ENCODE results near the gene FXR2. TPM values are rescaled to one million over a fixed set of nuclear protein-coding genes. Genes with fewer than 3 reads are reported as not detected.

FXR2 gene
- polyA plus RNA-seq, 3 donors, result 48.9 to 54.0 (median 52.3) TPM

DNA sequence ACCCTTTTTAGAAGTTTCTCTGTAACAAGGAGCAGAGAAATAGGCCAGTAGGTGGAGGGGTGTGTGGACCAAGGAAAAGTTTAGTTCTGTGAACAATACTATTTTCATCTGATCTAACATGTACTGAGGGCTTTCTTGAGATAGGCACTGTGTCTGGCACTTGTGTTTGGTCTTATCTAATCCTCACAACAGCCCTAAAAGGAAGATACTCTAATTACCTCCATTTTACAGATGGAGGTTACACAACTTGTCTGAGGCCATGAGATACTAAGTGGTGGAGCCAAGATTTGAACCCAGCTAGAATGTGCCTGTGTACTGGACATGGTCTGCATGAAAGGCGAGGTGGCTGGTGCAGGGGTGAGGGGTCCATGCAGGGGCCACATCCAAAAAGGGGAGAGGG lies 61.3 kb downstream of the FXR2 start:
- DNase-seq, result no peak

DNA sequence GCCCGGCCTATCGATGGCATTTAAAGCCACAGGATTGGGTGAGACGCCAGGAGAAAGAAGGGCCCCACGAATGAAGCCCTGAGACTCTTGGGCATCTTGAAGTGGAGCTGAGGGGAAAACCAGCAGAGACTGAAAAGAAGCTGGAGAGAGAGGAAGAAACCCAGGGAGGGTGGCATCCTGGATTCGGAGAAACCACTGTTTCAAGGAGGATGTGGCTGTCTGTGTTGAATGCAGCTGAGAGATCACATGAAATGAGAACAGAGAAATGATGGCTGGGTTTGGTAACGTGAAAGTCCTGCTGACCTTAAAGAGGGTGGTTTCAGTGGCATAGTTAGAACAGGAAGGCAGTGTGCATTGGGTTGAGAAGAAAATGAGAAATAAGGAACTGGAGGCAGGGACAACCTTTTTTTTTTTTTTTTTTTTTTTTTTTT lies 62.1 kb downstream of the FXR2 start:
- DNase-seq, result no peak

GRCh38 chr17:7551396-7551795 lies 63.3 kb downstream of the FXR2 start:
- no peak for DNase-seq

DNA sequence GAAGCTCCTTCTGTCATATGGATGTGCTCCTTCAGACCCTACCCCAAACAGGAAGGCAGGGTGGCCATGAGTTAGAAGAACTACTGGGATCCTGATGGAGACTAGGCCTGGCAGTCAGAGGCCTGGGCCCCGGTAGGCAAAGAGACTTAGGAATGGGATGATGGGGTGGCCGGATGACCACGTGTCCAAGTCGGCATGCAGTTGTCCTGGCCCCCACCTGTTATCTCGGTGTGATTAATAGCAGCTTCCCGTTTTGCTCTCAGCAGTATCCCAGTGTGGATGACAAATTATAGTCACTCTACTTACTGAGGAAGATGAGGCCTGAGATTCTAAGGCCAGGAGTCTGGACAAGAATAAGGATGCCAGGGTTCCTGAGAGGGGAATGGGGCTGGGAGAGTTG lies 64.4 kb downstream of the FXR2 start:
- no peak for DNase-seq

DNA sequence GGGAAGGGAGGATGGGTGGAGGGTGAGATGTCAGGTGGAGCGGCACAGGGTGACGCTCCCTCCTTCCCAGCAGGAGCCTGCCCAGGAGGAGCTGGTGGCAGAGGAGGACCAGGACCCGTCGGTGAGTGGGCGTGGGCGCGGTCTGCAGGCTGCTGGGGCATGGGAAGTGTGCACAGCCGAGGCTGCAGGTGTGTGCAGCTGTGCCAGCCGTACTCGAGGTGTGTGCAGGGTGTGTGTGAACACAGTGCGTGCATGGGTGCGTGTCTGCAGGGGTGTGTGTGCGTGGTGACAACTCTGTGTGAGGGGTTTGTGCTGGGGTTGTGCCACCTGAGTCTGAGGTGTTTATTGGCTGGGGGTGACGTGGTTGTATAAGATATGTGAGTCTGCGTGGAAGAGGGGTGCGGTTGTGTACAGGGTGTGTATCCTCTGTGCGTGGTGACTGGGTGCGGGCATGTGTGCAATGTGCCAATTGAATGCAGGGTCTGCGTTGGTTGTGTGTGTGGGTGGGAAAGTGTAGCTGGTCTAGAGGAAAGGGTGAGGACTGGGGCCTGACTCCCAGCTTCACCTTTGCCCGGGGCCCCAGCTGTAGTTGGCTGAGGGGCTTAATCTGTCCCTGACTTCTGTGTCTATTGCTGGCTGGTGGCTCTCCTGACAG lies 65.2 kb downstream of the FXR2 start:
- no peak for DNase-seq

DNA sequence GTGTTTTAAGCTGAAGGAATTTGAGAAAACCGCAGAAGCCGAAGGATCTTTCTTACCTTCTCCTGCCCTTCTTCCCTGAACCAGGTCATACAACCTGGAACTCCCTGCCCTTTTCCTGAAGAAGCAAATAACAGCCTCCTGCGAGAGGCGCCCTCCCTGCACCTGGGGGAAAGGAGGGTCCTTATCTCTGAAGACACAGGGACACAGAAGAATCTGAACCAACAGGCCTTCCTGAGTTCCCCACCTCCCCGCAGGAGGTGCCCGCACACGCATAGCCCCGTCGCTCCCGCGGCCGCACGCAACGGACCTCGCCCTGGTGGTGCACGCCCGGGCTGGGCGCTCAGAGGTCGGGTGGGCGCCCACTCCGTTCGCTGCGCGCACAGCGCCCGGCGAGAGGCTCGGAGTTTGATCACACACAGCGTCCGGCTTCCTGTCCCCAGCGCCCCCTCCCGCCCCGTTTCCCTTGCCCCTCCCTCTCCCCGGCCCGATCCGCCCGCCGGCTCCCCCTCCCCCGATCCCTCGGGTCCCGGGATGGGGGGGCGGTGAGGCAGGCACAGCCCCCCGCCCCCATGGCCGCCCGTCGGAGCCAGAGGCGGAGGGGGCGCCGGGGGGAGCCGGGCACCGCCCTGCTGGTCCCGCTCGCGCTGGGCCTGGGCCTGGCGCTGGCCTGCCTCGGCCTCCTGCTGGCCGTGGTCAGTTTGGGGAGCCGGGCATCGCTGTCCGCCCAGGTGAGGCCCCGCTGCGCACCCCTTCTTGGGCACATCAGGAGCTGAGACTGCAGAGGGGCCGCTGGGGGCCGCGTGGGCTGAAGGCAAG lies 65.9 kb downstream of the FXR2 start, which contains the start of gene TNFSF12:
TNFSF12 (plus strand) TSS at position 474 of the 816 bp plus-strand sequence; CDS start at position 570, 96 bp downstream.
- no peak for DNase-seq

GRCh38 chr17:7544911-7545310 lies 69.8 kb downstream of the FXR2 start:
- DNase-seq, result no peak

Other genes with a start within 250 kb of the FXR2 start
- 1 to 10 TPM; 5.7 to 7.9 (median 6.1) TPM for gene TNK1, start 233.8 kb downstream of the FXR2 start, polyA plus RNA-seq (ENCODE audit: insufficient read length in 3 of 3)
- gene PLSCR3, start 220.4 kb downstream of the FXR2 start, polyA plus RNA-seq (ENCODE audit: insufficient read length in 3 of 3), result 10 to 100 TPM; 37.4 to 45.5 (median 41.1) TPM
- gene TMEM256, start 210.8 kb downstream of the FXR2 start, polyA plus RNA-seq (ENCODE audit: insufficient read length in 3 of 3), result 100 to 1,000 TPM in 1 of 3 donors, 10 to 100 TPM in 2; 83.2 to 104 (median 93.7) TPM
- gene NLGN2, start 207.1 kb downstream of the FXR2 start, polyA plus RNA-seq (ENCODE audit: insufficient read length in 3 of 3), result 10 to 100 TPM; 27.6 to 31.3 (median 29.4) TPM
- not detected for gene SPEM1, start 194.6 kb downstream of the FXR2 start, polyA plus RNA-seq (ENCODE audit: insufficient read length in 3 of 3)
- not detected for gene SPEM2, start 189.3 kb downstream of the FXR2 start, polyA plus RNA-seq (ENCODE audit: insufficient read length in 3 of 3)
- not detected for gene SPEM3, start 186.0 kb downstream of the FXR2 start, polyA plus RNA-seq (ENCODE audit: insufficient read length in 3 of 3)
- gene TMEM102, start 179.5 kb downstream of the FXR2 start, polyA plus RNA-seq (ENCODE audit: insufficient read length in 3 of 3), result 1 to 10 TPM; 4.4 to 5.5 (median 5.1) TPM
- 1 to 10 TPM; 5.9 to 6.7 (median 6.0) TPM for gene FGF11, start 175.4 kb downstream of the FXR2 start, polyA plus RNA-seq (ENCODE audit: insufficient read length in 3 of 3)
- 10 to 100 TPM in 2 of 3 donors, 1 to 10 TPM in 1; 9.0 to 12.1 (median 10.7) TPM for gene CHRNB1, start 169.8 kb downstream of the FXR2 start, polyA plus RNA-seq (ENCODE audit: insufficient read length in 3 of 3)
- 10 to 100 TPM; 40.8 to 49.5 (median 47.1) TPM for gene ZBTB4, start 135.3 kb downstream of the FXR2 start, polyA plus RNA-seq (ENCODE audit: insufficient read length in 3 of 3)
- under 1 TPM; 0.20 to 0.67 (median 0.52) TPM for gene SLC35G6, start 133.5 kb downstream of the FXR2 start, polyA plus RNA-seq (ENCODE audit: insufficient read length in 3 of 3)
- gene POLR2A, start 130.5 kb downstream of the FXR2 start, polyA plus RNA-seq (ENCODE audit: insufficient read length in 3 of 3), result 100 to 1,000 TPM; 142 to 149 (median 143) TPM
- gene TNFSF12, start 65.8 kb downstream of the FXR2 start, polyA plus RNA-seq (ENCODE audit: insufficient read length in 3 of 3), result 10 to 100 TPM; 25.7 to 30.1 (median 28.2) TPM
- gene TNFSF13, start 56.1 kb downstream of the FXR2 start, polyA plus RNA-seq (ENCODE audit: insufficient read length in 3 of 3), result 10 to 100 TPM; 12.8 to 18.2 (median 13.5) TPM
- 10 to 100 TPM; 61.2 to 77.8 (median 73.5) TPM for gene SENP3, start 53.0 kb downstream of the FXR2 start, polyA plus RNA-seq (ENCODE audit: insufficient read length in 3 of 3)
- gene CD68, start 35.3 kb downstream of the FXR2 start, polyA plus RNA-seq (ENCODE audit: insufficient read length in 3 of 3), result 10 to 100 TPM; 58.8 to 76.9 (median 62.4) TPM
- 100 to 1,000 TPM; 106 to 126 (median 123) TPM for gene MPDU1, start 31.0 kb downstream of the FXR2 start, polyA plus RNA-seq (ENCODE audit: insufficient read length in 3 of 3)
- gene SOX15, start 24.8 kb downstream of the FXR2 start, polyA plus RNA-seq (ENCODE audit: insufficient read length in 3 of 3), result 1 to 10 TPM; 3.7 to 4.9 (median 3.8) TPM
- 100 to 1,000 TPM; 145 to 161 (median 161) TPM for gene SAT2, start 12.9 kb upstream of the FXR2 start, polyA plus RNA-seq (ENCODE audit: insufficient read length in 3 of 3)
- 1 to 10 TPM; 4.6 to 7.3 (median 6.4) TPM for gene SHBG, start 15.2 kb upstream of the FXR2 start, polyA plus RNA-seq (ENCODE audit: insufficient read length in 3 of 3)
- gene ATP1B2, start 36.0 kb upstream of the FXR2 start, polyA plus RNA-seq (ENCODE audit: insufficient read length in 3 of 3), result 10 to 100 TPM; 18.1 to 24.2 (median 21.5) TPM
- gene TP53, start 72.6 kb upstream of the FXR2 start, polyA plus RNA-seq (ENCODE audit: insufficient read length in 3 of 3), result 10 to 100 TPM; 68.2 to 79.1 (median 74.8) TPM
- 10 to 100 TPM; 15.3 to 21.3 (median 17.0) TPM for gene WRAP53, start 73.6 kb upstream of the FXR2 start, polyA plus RNA-seq (ENCODE audit: insufficient read length in 3 of 3)
- 10 to 100 TPM; 21.3 to 29.1 (median 23.8) TPM for gene EFNB3, start 90.3 kb upstream of the FXR2 start, polyA plus RNA-seq (ENCODE audit: insufficient read length in 3 of 3)
- under 1 TPM; 0.24 to 0.67 (median 0.34) TPM for gene DNAH2, start 102.8 kb upstream of the FXR2 start, polyA plus RNA-seq (ENCODE audit: insufficient read length in 3 of 3)
- 10 to 100 TPM; 26.2 to 32.3 (median 28.8) TPM for gene KDM6B, start 219.3 kb upstream of the FXR2 start, polyA plus RNA-seq (ENCODE audit: insufficient read length in 3 of 3)
- 10 to 100 TPM; 25.9 to 32.4 (median 26.0) TPM for gene TMEM88, start 240.2 kb upstream of the FXR2 start, polyA plus RNA-seq (ENCODE audit: insufficient read length in 3 of 3)
- gene NAA38, start 242.7 kb upstream of the FXR2 start, polyA plus RNA-seq (ENCODE audit: insufficient read length in 3 of 3), result 100 to 1,000 TPM in 2 of 3 donors, 10 to 100 TPM in 1; 94.2 to 137 (median 104) TPM
- gene CYB5D1, start 243.1 kb upstream of the FXR2 start, polyA plus RNA-seq (ENCODE audit: insufficient read length in 3 of 3), result 10 to 100 TPM; 23.6 to 36.3 (median 27.2) TPM